Ureter (tissue), 1 donor: Measurements from ENCODE around the gene HRG. TPM values are rescaled to one million over a fixed set of nuclear protein-coding genes. Genes with fewer than 3 reads are reported as not detected.

ENCODE experiments used
- DNase-seq: peaks from one replicate; pipeline ENCODE4 v3.0.0-alpha.2; 2020; ENCODE audit warnings: low spot score
- total RNA-seq: library from RNA; stranded (reverse); gene quantifications from one replicate; pipeline ENCODE4 v1.2.4, GENCODE V29; 2023
- donor health status: DM: yes; HTN: yes; CAD: no.

The HRG gene
- total RNA-seq, 1 donor from 2014 or later, result not detected

DNA sequence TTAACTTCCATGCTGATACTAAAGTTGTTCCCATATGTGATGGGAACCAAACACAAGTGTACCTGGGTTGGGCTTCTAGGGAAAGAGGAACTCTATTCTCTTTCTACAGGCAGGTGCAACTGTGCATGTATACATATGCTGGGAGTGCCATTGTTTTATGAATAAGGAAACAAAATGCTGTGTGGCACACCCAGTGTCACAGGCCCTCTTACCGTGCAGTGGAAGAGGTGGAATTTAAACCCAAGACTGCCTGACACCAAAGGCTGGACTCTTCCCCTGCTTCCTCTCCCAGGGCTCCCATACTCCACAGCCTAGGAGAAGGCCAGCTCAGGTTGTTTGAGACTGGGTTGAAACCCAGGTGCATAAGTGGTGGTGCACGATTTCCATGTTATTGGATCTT, 27.6 kb upstream of the HRG start:
- DNase-seq, result no peak

DNA sequence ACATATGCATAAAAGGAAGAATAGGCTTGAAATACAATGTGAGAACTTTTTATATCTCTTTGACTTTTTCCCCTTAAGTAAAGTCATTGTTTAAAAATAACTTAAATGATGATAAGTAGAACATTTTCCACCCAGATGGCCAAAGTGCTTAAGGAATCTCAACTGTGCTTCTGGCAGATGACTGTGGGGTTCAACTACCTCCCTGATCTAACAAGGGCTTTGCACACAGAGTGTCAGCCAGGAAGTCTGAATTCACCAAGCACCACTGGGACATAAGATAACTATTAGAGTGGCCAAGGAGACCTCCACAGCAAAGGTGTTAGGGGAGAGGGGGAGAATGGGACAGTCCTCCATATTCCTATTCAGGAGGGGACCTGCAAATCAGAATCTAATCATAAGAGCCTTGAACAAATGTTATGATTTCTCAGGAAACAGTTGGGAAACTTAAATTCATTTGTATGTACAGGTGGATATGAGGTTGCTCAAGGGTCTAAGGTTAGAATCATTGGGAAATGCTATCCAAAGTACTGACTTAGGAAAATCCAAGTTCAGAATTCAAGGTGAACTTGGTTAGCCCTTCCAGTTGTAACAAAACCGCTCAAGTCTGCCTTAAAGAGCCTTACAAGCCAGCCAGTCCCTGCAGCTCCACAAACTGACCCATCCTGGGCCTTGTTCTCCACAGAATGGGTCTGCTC, 25.9 kb upstream of the HRG start, which contains the start of gene FETUB:
Gene FETUB (plus strand): TSS at position 622 of the 695 bp plus-strand sequence. CDS start 62 bp downstream, at position 684.
- no peak for DNase-seq

DNA sequence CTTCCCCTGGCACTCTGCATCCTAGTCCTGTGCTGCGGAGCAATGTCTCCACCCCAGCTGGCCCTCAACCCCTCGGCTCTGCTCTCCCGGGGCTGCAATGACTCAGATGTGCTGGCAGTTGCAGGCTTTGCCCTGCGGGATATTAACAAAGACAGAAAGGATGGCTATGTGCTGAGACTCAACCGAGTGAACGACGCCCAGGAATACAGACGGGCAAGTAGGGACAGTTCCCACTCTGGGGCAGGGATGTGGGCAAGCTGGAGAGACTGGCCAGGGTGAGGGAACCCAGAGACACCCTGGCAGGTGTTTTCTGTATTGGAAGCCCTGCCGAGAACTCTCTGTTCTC, 25.4 kb upstream of the HRG start:
- no peak for DNase-seq

DNA sequence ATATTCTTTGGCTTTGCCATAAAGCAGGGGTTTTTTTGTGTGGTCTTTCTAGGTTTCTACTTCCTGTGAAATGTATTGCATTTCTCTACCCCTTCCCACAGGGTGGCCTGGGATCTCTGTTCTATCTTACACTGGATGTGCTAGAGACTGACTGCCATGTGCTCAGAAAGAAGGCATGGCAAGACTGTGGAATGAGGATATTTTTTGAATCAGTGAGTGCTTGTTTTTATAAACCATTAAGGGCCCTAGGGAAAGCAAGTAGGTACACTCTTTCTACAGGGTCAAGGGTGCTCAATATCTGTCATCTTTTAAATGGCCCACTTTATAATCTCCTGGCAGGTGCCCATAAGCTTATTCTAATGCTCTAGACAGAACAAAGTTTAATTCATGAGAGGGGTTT, 24.9 kb upstream of the HRG start:
- DNase-seq, result no peak

DNA sequence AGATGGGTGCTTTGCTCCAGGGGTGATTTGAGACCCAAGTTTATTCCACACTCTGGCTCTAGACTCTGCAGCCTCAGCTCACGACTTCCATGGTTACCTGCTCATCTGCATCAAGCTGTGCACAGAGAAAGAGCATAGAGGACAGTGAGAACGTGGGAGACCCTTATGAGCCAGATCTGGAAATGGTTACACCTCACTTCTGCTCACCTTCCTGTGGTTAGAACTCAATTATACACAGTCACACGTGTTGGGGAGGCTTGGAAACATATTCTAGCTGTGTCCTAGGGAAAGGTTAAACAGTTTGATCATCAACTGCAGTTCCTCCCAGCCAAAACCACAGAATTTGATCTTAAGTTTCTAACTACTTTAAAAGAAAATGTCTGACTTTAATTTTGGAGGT, 23.8 kb upstream of the HRG start:
- DNase-seq, result no peak

DNA sequence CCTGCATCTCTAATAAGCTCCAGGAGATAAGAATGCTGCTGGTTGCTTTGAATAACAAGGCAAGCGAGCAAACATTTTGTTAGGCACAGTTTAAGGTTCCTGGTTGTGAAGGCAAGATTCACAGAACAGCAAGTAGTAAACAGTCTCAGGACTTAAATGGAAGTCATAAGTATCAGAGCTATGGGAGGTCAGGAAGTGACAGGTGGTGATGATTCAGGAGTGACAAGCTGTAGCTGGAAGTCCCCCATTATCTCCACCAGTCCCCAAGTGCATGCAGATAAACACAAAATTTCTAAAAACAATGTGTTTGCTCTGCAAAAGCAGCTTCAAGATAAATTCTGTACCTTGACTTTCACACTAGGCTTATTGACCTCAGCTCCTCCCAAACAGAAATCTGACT, 22.3 kb upstream of the HRG start:
- DNase-seq, result no peak

DNA sequence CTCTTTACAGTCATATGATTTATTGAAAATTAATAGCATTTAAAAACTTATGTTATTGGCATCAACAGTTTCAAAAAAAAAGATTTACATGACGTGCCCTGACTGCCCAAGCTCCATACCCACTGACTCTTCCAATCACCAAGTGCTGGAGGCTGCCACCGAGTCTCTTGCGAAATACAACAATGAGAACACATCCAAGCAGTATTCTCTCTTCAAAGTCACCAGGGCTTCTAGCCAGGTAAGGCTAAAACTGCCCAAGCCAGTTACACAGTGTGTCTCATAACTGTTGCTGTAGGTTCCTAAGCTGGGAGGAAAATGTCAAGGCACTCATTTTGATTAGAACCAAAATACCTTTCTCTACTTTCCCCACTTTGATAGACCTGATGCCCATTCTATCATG, 21.1 kb upstream of the HRG start:
- DNase-seq, result no peak

DNA sequence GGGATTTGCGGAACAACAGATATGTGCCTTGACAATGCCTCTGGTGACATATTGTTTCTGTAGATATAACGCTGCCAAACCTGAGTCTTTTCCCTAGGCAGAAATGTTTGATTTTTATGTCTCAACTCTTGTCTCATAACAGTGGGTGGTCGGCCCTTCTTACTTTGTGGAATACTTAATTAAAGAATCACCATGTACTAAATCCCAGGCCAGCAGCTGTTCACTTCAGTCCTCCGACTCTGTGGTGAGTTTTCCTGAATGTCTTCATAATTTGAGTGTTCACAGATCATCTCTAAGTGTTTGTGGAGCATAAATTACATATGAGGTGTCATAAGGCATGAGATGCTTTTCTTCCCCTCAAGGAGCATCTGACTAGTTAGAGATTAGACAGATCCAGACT, 19.7 kb upstream of the HRG start:
- DNase-seq, result no peak

DNA sequence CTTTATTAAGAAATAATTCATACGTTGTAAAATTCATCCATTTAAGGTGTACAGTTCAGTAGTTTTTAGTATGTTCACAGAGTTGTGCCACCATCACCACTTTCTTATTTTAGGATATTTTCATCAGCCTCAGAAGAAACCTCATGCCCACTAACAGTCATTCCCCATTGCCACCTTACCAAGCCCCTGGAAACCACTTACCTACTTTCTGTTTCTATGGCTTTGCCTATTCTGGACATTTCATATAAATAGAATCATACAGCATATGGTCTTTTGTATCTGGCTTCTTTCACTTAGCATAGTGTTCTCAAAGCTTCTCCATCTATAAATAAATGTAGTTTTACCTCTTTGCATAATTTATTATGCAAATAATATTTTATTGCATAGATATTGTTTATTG, 19.0 kb upstream of the HRG start:
- DNase-seq, result no peak

DNA sequence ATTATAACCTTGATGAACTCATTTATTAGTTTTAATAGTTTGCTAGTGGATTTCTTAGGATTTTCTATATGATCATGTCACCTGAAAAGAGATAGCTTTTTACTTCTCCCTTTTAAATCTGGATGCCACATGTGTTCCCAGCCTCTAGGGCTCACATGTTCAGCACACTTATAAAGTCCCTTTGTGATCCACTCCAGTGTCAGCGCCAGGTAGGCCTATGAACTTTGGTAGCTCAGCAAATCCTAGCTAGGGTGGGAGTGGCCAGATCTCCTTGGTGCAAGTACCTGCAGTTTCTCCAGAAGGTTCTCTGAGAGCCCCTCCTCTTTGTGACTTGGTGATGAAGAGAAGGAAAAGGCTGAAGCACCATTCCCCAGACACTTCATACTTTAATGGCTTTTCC, 17.0 kb upstream of the HRG start:
- DNase-seq, result no peak

DNA sequence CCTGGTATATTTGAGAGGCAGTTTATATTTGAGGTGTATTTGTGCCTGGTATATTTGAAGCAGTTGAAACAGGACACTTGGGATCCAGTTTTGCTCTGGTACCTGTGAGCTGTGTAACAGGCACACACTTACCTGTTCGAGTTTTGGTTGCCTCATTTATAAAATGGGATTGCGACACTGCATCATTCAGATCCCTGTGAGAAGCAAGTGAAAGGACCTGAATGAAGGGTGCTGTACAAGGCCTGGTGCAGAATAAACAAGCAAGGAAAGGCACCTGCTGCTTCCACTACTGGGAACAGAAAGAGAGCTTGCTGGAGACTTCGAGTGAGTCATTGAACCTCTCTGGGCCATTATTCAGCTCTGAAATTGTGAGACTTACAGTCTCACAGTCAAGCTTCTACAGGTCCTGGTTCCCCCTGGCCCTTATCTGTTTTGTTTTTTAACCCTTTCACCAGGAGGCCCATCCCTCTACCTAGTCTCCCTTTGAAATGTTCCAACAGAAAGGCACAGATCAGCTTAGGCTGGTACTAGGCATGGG, 14.1 kb upstream of the HRG start:
- no peak for DNase-seq

DNA sequence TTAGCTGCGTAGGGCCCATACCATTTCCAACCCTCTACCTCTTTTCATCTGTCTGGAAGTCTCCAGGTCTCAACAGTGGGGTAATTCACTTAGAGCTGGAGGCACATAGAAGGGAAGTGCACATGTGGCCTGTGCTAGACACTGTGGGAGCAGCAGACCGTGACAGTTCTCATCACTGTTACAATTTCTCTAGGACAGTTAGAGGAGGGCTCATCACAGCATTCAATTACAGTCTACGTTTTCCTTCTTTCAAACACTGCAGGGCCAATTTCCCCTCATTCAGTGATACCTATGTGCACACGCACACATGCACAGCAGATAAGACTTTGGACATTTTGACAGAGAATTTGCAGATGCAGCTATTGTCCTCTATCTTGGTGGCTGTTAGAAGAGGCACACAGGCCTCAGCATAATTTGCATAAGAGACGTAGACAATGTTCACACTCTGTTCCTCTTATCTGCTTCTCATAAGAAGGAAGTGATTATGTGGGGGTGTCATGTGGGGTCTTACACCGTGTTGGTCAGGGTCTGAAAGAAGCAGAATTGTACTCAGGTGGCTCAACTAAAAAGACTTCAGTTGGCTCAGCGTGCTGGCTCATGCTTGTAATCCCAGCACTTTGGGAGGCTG, 12.6 kb upstream of the HRG start:
- DNase-seq, result no peak

DNA sequence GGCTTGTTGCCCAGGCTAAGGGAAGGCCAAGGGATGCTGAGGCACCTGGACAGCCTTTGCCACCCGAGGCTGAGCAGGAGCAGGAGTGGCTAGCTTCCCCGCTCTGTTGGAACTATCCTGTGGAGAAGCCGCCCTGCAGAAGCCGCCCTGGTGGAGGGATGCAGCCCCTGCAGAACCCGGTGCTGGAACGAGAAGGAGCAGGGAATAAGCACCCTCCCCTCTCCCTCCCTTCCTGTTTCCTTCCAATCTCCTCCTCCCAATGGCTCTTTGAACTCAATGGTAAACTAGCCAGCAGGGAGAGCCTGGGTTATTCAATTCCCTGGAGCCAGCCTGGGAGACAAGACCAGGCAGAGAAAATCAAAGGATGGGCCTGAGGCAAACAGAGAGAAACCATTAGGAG, 11.8 kb upstream of the HRG start:
- DNase-seq, result no peak

DNA sequence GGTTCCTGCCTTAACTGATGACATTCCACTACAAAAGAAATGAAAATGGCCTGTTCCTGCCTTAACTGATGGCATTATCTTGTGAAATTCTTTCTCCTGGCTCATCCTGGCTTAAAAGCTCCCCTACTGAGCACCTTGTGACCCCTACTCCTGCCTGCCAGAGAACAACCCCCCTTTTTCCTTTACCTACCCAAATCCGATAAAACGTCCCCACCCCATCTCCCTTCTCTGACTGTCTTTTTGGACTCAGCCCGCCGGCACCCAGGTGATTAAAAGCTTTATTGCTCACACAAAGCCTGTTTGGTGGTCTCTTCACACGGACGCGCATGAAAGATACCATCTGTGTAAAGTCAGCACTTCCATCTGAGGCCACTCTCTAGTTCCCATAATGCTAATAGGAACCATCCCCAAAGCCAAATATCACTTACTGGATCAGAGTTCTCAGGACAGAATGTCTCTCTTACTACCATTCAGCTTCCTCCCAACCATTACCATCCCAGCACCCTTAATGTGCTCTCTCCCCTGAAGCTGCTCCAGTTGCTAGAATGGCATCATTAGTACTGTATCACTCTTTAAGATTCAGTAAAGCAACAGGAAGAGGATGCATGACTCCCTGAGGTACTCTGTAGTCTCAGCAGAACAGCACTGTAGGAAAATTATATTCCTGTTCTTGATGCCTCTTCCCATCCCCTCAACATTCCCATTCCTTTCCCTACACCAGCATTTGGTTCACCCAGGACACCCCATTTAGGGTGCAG, 2.3 kb upstream of the HRG start:
- DNase-seq, result no peak

DNA sequence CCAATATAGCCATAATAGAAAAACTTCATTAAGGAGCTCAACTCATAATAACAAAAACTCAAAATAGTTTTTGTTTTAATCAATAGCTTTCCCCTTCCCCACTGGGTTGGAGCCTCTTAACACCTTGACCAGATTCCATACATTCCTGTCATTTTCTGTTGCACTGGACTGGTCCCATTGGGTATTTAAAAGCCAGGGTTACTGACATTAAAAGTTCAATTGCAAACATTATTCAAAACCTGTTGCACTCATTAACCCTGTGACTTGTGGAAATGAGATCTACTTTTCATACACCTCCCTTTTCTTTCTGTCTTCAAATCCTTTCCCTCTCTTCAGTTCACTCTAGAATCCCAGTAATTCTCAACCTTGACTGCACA, 1.7 kb upstream of the HRG start:
- DNase-seq, result no peak

DNA sequence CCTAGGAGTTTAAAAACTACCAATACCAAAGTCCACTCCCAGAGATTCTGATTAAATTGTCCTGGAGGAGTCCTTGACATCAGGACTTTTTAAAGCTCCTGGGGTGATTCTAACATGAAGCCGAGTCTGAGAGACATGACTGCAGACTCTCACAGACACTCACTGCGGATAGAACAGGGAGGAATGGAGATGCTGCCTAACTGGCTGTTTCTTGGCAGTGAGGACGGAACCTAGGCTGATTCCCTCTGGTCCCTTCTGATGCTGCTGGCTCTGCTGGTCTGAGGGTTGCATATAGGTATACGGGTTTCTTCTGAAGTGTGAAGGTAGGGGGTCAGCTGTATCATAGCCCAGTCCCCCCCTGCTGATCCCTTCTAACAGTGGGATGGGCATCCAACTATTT, 1.3 kb upstream of the HRG start:
- no peak for DNase-seq

DNA sequence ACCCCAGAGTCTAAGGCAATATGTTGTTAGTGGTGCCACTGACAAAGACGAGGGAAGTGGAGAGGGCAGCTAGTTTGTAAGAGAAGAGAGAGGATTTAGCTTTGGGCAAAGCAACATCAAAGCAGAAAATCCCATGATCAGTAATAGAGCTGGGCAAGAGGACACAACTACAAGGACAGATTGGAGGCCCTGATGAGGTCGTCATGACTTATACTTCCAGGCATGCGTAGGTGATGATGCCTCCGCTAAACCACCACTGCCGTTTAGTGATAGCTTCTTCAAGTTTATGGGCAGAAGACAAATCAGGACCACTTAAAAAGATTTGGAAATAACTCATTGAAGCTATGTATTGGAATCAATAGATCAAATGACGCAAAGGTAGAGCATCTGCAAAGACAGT, 2.6 kb downstream of the HRG start:
- no peak for DNase-seq

DNA sequence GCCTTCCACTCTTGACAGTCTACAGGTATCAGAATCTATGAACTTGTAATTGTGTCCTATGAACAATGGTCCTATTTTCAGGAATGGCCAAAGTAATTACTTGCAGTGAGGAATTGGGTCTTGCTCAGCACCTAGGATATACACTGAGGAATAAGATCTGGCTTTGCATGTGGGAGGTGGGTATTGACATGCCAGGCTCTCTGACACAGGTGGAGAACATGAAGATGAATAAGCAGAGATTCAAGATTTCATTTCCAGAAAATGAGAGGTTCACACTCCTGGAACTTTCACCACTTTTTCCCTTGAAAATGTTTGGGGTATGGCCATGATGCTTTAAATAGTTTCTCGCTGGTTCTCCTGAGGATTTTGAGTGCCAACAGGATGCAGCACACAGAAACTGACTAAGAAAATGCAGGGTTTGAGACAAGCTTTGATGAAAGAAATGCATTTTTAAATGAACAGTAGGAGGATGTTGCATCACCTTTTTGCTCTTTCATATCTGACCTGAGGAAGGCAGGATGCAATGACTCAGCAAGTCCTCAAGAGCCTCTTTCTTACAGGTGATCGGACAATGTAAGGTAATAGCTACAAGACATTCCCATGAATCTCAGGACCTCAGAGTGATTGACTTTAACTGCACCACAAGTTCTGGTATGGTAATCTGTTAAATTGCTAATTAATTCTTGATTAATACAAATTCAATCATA, 3.7 kb downstream of the HRG start:
- DNase-seq, result no peak

DNA sequence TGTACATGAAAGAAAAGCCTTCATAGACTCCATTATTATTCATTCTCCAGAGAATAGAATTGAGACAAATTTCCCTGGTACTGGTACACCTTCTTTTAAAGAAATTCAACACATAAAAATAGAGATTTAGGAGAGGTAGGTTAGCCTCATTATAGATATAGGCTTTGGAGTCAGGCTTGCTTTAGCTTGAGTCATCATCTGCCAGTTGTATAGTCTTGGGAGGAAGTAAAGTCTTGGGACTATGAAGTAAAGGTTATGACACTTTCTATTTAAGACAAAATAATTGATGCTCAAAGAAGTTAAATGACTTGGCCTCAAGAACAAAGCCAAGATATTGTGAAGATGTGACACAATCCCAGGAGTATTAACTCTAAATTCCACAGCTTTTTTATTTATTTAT, 4.3 kb downstream of the HRG start:
- no peak for DNase-seq

DNA sequence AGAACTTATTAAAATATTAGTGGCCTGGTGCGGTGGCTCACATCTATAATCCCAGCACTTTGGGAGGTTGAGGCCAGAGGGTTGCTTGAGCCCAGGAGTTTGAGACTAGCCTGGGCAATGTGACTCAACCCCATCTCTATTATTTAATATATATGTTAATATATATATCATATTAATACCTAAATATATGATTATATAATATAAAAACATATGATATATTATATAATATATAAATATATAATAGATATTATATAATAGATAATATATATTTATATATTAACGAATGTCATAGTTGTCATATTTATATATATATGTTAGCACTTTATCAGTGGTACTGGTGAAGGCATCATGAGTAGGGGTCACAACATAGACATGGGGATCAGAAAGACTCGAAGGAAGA, 5.2 kb downstream of the HRG start:
- DNase-seq, result no peak

DNA sequence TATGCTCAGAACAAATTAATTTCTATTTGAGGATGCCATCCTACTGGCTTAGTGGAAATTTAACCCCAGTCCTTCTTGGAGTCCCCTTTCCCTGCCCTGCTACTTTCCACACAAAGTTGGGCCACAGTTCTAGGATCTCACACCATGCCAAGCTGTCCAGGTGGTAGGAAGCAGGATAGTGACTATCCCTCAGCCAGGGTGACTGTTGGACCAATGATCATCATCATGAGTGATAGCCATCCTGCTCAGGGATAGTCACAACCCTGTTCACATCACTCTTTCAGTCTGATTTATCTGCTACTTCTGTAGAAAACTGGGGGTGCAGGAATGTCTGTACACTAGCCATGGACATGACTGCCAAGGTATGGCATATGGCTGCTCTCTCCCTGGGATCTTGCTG, 12.8 kb downstream of the HRG start:
- no peak for DNase-seq

DNA sequence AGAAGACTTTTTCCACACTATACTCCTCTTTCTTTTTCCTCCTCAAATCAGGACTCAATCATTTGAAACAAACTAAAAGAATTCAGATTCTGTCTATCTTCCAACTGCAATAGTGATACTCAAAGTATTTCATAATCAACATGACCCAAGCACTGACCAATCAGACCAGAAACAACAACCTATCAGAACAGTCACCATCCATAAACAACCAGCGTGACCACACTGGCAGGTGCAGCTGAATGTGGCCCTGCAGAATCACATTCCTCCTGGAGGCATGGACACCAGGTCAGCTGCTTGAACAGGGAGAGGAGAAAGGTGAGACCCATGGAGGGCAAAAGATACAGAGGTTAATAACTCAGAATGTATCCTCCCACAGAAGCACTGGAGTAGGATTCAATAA, 13.3 kb downstream of the HRG start:
- DNase-seq, result no peak
